NCI-H2029 treated with DMSO at 0.1 percent for 48 hours (cell line): Measurements from ENCODE around the gene TM6SF1.

Experiments
- DNase-seq: peaks from one replicate; lab custom pipeline; 2025; lab: John Stamatoyannopoulos, UW

TM6SF1 gene

GRCh38 chr15:83174891-83175290, 67.4 kb downstream of the TM6SF1 start:
- no peak for DNase-seq

- no peak for DNase-seq
Measured at GRCh38 chr15:83178390-83178789, 70.9 kb downstream of the TM6SF1 start.

GRCh38 chr15:83178869-83179325, 71.5 kb downstream of the TM6SF1 start:
- no peak for DNase-seq

- DNase-seq: no peak
Measured at GRCh38 chr15:83185561-83185960, 78.1 kb downstream of the TM6SF1 start.
